ENCODE measurements around the gene PPP3CA. TPM values are rescaled to one million over a fixed set of nuclear protein-coding genes. Genes with fewer than 3 reads are reported as not detected.

Gene PPP3CA
- total RNA-seq, 2 donors from 2014 or later, result 42.6 to 50.2 TPM

- H3K27me3 Mint-ChIP-seq, result no peaks in the 10 kb centered on the region
- H3K36me3 Mint-ChIP-seq, result no peaks in the 10 kb centered on the region
- no peak overlapping the region for H3K4me3 Mint-ChIP-seq
- peaks cover 6 to 8% of the 10 kb centered on the region in 2 donors for H3K4me1 Mint-ChIP-seq (ENCODE audit: low read depth in 2 of 2)
- no peaks in the 10 kb centered on the region for H3K9me3 Mint-ChIP-seq
- ATAC-seq, result no peak
- DNase-seq (ENCODE audit: low spot score), result no peak
- H3K27ac Mint-ChIP-seq, result no peak overlapping the region
Measured at GRCh38 chr4:101071241-101071640, 276.1 kb downstream of the PPP3CA start.

GRCh38 chr4:101068115-101068514, 279.2 kb downstream of the PPP3CA start:
- no peak for ATAC-seq
- Mint-ChIP-seq H3K4me1 (ENCODE audit: low read depth in 2 of 2) (peaks cover 0 to 5% of the 10 kb centered on the region in 2 donors), H3K4me3 (no peak overlapping the region), H3K9me3 (no peaks in the 10 kb centered on the region), H3K36me3 (peaks cover under 1% of the 10 kb centered on the region), H3K27ac (no peak overlapping the region), H3K27me3 (no peaks in the 10 kb centered on the region)
- DNase-seq (ENCODE audit: low spot score), result no peak

- no peak for DNase-seq (ENCODE audit: low spot score)
- H3K4me1 Mint-ChIP-seq (ENCODE audit: low read depth in 2 of 2), result peaks cover 0 to 5% of the 10 kb centered on the region in 2 donors
- H3K9me3 Mint-ChIP-seq, result no peaks in the 10 kb centered on the region
- H3K36me3 Mint-ChIP-seq, result peaks cover 4% of the 10 kb centered on the region
- ATAC-seq, result no peak
- no peaks in the 10 kb centered on the region for H3K27me3 Mint-ChIP-seq
- no peak overlapping the region for H3K27ac Mint-ChIP-seq
- no peak overlapping the region for H3K4me3 Mint-ChIP-seq
Measured at GRCh38 chr4:101067383-101067782, 279.9 kb downstream of the PPP3CA start.

GRCh38 chr4:101066626-101067170, 280.6 kb downstream of the PPP3CA start:
- no peak for ATAC-seq
- H3K36me3 Mint-ChIP-seq, result peaks cover 4% of the 10 kb centered on the region

GRCh38 chr4:101065935-101066485, 281.3 kb downstream of the PPP3CA start:
- H3K4me3 Mint-ChIP-seq, result no peak overlapping the region
- no peak for ATAC-seq
- DNase-seq (ENCODE audit: low spot score), result no peak
- peaks cover 4% of the 10 kb centered on the region for H3K36me3 Mint-ChIP-seq
- no peak overlapping the region for H3K27ac Mint-ChIP-seq
- no peaks in the 10 kb centered on the region for H3K9me3 Mint-ChIP-seq
- H3K4me1 Mint-ChIP-seq (ENCODE audit: low read depth in 2 of 2), result peaks cover 0 to 5% of the 10 kb centered on the region in 2 donors
- H3K27me3 Mint-ChIP-seq, result no peaks in the 10 kb centered on the region

More at GRCh38 chr4:101066626-101067170, 280.6 kb downstream of the PPP3CA start:
- H3K4me1 Mint-ChIP-seq (ENCODE audit: low read depth in 2 of 2), result peaks cover 0 to 5% of the 10 kb centered on the region in 2 donors
- no peaks in the 10 kb centered on the region for H3K27me3 Mint-ChIP-seq
- no peak overlapping the region for H3K4me3 Mint-ChIP-seq
- DNase-seq (ENCODE audit: low spot score), result no peak
- no peaks in the 10 kb centered on the region for H3K9me3 Mint-ChIP-seq
- H3K27ac Mint-ChIP-seq, result no peak overlapping the region

- DNase-seq (ENCODE audit: low spot score) (no peak), ATAC-seq (no peak)
- Mint-ChIP-seq H3K9me3 (no peaks in the 10 kb centered on the region), H3K27ac (no peak overlapping the region), H3K36me3 (peaks cover 4% of the 10 kb centered on the region), H3K27me3 (no peaks in the 10 kb centered on the region), H3K4me1 (ENCODE audit: low read depth in 2 of 2) (peaks cover 0 to 5% of the 10 kb centered on the region in 2 donors), H3K4me3 (no peak overlapping the region)
Measured at GRCh38 chr4:101065346-101065745, 282.0 kb downstream of the PPP3CA start.

- Mint-ChIP-seq H3K9me3 (no peaks in the 10 kb centered on the region), H3K27me3 (no peaks in the 10 kb centered on the region), H3K36me3 (peaks cover 4% of the 10 kb centered on the region), H3K27ac (no peak overlapping the region), H3K4me1 (ENCODE audit: low read depth in 2 of 2) (peaks cover 0 to 5% of the 10 kb centered on the region in 2 donors), H3K4me3 (no peak overlapping the region)
- no peak for DNase-seq (ENCODE audit: low spot score)
- ATAC-seq, result no peak
Measured at GRCh38 chr4:101064541-101065180, 282.7 kb downstream of the PPP3CA start.

GRCh38 chr4:101055392-101055791, 291.9 kb downstream of the PPP3CA start:
- no peaks in the 10 kb centered on the region for H3K27me3 Mint-ChIP-seq
- peaks cover 0 to 14% of the 10 kb centered on the region in 2 donors for H3K4me1 Mint-ChIP-seq (ENCODE audit: low read depth in 2 of 2)
- H3K36me3 Mint-ChIP-seq, result peaks cover 12% of the 10 kb centered on the region
- no peak overlapping the region for H3K4me3 Mint-ChIP-seq
- peak overlapping the region in 1 of 2 donors; percentile 61 for H3K27ac Mint-ChIP-seq
- no peaks in the 10 kb centered on the region for H3K9me3 Mint-ChIP-seq
- ATAC-seq (no peak), DNase-seq (ENCODE audit: low spot score) (no peak)

- Mint-ChIP-seq H3K9me3 (no peaks in the 10 kb centered on the region), H3K27ac (peak overlapping the region in 1 of 2 donors; percentile 73), H3K4me3 (peak overlapping the region; percentile 45), H3K27me3 (no peaks in the 10 kb centered on the region), H3K4me1 (ENCODE audit: low read depth in 2 of 2) (peaks cover 0 to 16% of the 10 kb centered on the region in 2 donors), H3K36me3 (peaks cover 5% of the 10 kb centered on the region)
- ATAC-seq, result peak in 1 of 2 donors; percentile 49
- DNase-seq (ENCODE audit: low spot score), result no peak
Measured at GRCh38 chr4:101050837-101051205, 296.5 kb downstream of the PPP3CA start.

- ATAC-seq, result peak in 1 of 2 donors; percentile 81
- H3K36me3 Mint-ChIP-seq, result peaks cover 9% of the 10 kb centered on the region
- peaks cover 4 to 19% of the 10 kb centered on the region in 2 donors for H3K4me1 Mint-ChIP-seq (ENCODE audit: low read depth in 2 of 2)
- DNase-seq (ENCODE audit: low spot score), result no peak
- peak overlapping the region in 1 of 2 donors; percentile 73 for H3K27ac Mint-ChIP-seq
- H3K9me3 Mint-ChIP-seq, result no peaks in the 10 kb centered on the region
- no peaks in the 10 kb centered on the region for H3K27me3 Mint-ChIP-seq
- peak overlapping the region; percentile 45 for H3K4me3 Mint-ChIP-seq
Measured at GRCh38 chr4:101050088-101050836, 297.1 kb downstream of the PPP3CA start.

- Mint-ChIP-seq H3K27me3 (no peaks in the 10 kb centered on the region), H3K27ac (no peak overlapping the region), H3K4me3 (no peak overlapping the region), H3K36me3 (peaks cover 11% of the 10 kb centered on the region), H3K4me1 (ENCODE audit: low read depth in 2 of 2) (peaks cover 9 to 16% of the 10 kb centered on the region in 2 donors), H3K9me3 (no peaks in the 10 kb centered on the region)
- no peak for DNase-seq (ENCODE audit: low spot score)
- no peak for ATAC-seq
Measured at GRCh38 chr4:101049549-101050001, 297.8 kb downstream of the PPP3CA start.

GRCh38 chr4:101044766-101045165, 302.6 kb downstream of the PPP3CA start:
- Mint-ChIP-seq H3K4me3 (no peak overlapping the region), H3K27me3 (no peaks in the 10 kb centered on the region), H3K27ac (no peak overlapping the region), H3K4me1 (ENCODE audit: low read depth in 2 of 2) (peaks cover 5 to 15% of the 10 kb centered on the region in 2 donors), H3K9me3 (no peaks in the 10 kb centered on the region), H3K36me3 (peaks cover 6% of the 10 kb centered on the region)
- DNase-seq (ENCODE audit: low spot score), result no peak
- ATAC-seq, result no peak

- no peak overlapping the region for H3K4me3 Mint-ChIP-seq
- no peaks in the 10 kb centered on the region for H3K27me3 Mint-ChIP-seq
- no peaks in the 10 kb centered on the region for H3K9me3 Mint-ChIP-seq
- DNase-seq (ENCODE audit: low spot score), result no peak
- H3K36me3 Mint-ChIP-seq, result peaks cover 11% of the 10 kb centered on the region
- ATAC-seq, result no peak
- H3K4me1 Mint-ChIP-seq (ENCODE audit: low read depth in 2 of 2), result peaks cover 21 to 29% of the 10 kb centered on the region in 2 donors
- no peak overlapping the region for H3K27ac Mint-ChIP-seq
Measured at GRCh38 chr4:101042847-101043246, 304.5 kb downstream of the PPP3CA start.

- H3K4me3 Mint-ChIP-seq, result no peak overlapping the region
- H3K36me3 Mint-ChIP-seq, result peaks cover 15% of the 10 kb centered on the region
- DNase-seq (ENCODE audit: low spot score) (no peak), ATAC-seq (no peak)
- peaks cover 35 to 43% of the 10 kb centered on the region in 2 donors for H3K4me1 Mint-ChIP-seq (ENCODE audit: low read depth in 2 of 2)
- no peak overlapping the region for H3K27ac Mint-ChIP-seq
- H3K9me3 Mint-ChIP-seq, result no peaks in the 10 kb centered on the region
- H3K27me3 Mint-ChIP-seq, result no peaks in the 10 kb centered on the region
Measured at GRCh38 chr4:101040776-101041175, 306.6 kb downstream of the PPP3CA start.

Measured in natural killer cell treated with Interleukin-12 subunit alpha and Interleukin-12 subunit beta and Interleukin-15 and Interleukin-18, amount 100 ng/mL, for 72 hours (primary cell).